K562 (cell line): Measurements from ENCODE around the gene PDIA2.

Source experiments
- CREM ChIP-seq: IDR thresholded peaks from 2 replicates; pipeline ENCODE4 v1.6.1; 2014; ENCODE audit warnings: antibody characterized with exemption, low read depth
- MAX ChIP-seq: sonication (generic); formaldehyde crosslinking; IDR thresholded peaks from 2 replicates; pipeline ENCODE4 v1.9.0; 2022; ENCODE audit warnings: mild to moderate bottlenecking, missing genetic modification reagents
- RCOR1 ChIP-seq, 2 experiments: IDR thresholded peaks; 2 replicates each; pipeline ENCODE4 v1.6.1; 2012; ENCODE audit warnings: low read depth in 2 of 2, low read length in 2 of 2, borderline replicate concordance in 1 of 2, improper control_type of control experiment in 1 of 2
- ZNF184 ChIP-seq: sonication (generic); formaldehyde crosslinking; IDR thresholded peaks from 2 replicates; pipeline ENCODE4 v1.5.0; 2020; ENCODE audit warnings: missing genetic modification reagents
- ZNF79 ChIP-seq: fragments of 250-450 bp; sonication (Bioruptor Pico); IDR thresholded peaks from 2 replicates; pipeline ENCODE4 v1.4.0; 2020; ENCODE audit warnings: low read depth, mild to moderate bottlenecking, moderate library complexity
- TF ChIP-seq, protein P1 (sequence below): fragments of 450-650 bp; formaldehyde crosslinking; IDR thresholded peaks from 2 replicates; pipeline ENCODE4 v1.4.0; 2020; ENCODE audit warnings: mild to moderate bottlenecking, mixed read lengths

DNA sequence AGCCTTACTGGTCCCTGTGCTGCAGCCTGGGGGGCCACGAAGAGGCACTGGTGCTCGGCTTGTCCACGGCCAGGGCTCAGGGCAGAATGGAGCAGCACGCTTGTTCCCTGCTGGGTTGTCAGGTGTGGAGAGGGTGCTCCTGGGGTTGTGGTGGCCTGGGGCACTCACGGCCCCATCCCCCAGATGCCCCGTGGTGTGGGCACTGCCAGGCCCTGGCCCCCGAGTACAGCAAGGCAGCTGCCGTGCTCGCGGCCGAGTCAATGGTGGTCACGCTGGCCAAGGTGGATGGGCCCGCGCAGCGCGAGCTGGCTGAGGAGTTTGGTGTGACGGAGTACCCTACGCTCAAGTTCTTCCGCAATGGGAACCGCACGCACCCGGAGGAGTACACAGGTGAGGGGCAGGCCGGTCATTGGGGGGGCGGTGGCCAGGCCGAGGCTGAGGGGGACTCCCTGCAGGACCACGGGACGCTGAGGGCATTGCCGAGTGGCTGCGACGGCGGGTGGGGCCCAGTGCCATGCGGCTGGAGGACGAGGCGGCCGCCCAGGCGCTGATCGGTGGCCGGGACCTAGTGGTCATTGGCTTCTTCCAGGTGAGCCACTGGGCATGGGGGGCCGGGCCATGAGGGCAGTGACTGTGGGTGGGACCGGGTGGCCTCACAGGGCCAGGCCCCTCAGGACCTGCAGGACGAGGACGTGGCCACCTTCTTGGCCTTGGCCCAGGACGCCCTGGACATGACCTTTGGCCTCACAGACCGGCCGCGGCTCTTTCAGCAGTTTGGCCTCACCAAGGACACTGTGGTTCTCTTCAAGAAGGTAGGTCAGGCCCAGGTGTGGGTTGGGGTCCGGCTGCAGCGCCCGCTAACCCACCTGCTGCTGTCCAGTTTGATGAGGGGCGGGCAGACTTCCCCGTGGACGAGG is 1.5 kb downstream of the PDIA2 start:
- TF ChIP-seq, protein P1, sequence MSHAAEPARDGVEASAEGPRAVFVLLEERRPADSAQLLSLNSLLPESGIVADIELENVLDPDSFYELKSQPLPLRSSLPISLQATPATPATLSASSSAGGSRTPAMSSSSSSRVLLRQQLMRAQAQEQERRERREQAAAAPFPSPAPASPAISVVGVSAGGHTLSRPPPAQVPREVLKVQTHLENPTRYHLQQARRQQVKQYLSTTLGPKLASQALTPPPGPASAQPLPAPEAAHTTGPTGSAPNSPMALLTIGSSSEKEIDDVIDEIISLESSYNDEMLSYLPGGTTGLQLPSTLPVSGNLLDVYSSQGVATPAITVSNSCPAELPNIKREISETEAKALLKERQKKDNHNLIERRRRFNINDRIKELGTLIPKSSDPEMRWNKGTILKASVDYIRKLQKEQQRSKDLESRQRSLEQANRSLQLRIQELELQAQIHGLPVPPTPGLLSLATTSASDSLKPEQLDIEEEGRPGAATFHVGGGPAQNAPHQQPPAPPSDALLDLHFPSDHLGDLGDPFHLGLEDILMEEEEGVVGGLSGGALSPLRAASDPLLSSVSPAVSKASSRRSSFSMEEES (CRISPR knock-in tag) = no peak
- TF ChIP-seq ZNF79 (CRISPR knock-in tag) = no peak
- no peak for TF ChIP-seq ZNF184 (CRISPR knock-in tag)
- TF ChIP-seq MAX = no peak
- no peak for TF ChIP-seq RCOR1 (IDR thresholded peaks at IDR 0.05; ENCODE audit: borderline replicate concordance in 1 of 2, low read depth in 2 of 2, low read length in 2 of 2)
- TF ChIP-seq CREM = no peak
